ENCODE measurements around the gene TMEM106B. TPM values are rescaled to one million over a fixed set of nuclear protein-coding genes. Genes with fewer than 3 reads are reported as not detected.
"Not testable (repeated sequence)": the region's sequence is repeated elsewhere in the genome, so short reads cannot be mapped to it uniquely, and the experiment has no call there.

Gene TMEM106B
- total RNA-seq, 2 experiments from 2014 or later = 45.7 to 48.8 TPM

DNA sequence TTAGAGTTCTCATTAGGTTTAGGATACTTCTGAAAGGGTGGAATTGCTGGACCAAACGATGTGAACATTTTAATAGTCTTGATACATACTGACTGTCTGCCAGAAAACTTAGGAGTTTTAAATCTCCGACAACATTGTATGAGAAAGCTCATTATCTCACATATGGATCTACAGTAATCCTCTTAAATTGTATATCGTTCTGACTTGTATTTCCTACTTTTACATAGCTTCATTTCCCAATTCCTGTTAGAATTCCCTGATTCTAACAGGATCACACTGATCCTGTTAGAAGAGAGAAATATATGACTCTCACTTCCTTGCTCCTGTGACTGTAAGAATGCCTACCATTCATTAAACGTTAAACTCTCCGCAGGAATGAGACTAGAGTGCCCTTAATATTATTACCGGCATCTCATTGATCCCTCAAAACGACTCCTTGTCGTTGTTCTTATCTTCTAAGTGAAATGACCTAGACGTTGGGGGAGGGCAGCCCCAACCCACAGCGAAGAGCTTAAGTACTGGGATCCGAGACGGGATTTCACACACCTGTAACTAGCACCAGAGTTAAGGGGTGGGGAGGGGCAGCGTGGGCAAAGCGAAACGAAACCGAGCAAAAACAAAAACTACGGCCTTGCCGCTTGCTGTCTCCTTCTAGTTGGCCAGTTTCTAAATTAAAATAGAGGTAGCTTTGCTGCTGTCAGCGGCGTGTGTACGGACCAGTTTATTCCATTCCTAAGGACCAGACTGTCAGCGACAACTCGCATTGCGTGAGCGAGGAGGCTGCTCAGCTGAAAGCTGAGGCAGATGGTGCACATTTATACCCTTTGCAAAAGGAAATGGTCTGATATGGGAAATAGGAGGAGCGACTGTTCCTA, 678 bp upstream of the TMEM106B start:
- Mint-ChIP-seq H3K27me3 (peaks cover 11% of the 10 kb centered on the region), H3K27ac (peak overlapping the region; percentile 95), H3K9me3 (no peaks in the 10 kb centered on the region), H3K4me1 (peaks cover 30% of the 10 kb centered on the region), H3K36me3 (peaks cover 11% of the 10 kb centered on the region), H3K4me3 (peak overlapping the region; percentile 94)
- DNase-seq (no peak), ATAC-seq (ENCODE audit: low read depth) (peak; percentile 24)
- POLR2A ChIA-PET = interaction anchor here (0.6 to 2.3 kb wide), 17 partner anchors 10 to 141 kb away, joined by 3 to 21 read pairs (median 3); no protein-coding TSS in a partner anchor

DNA sequence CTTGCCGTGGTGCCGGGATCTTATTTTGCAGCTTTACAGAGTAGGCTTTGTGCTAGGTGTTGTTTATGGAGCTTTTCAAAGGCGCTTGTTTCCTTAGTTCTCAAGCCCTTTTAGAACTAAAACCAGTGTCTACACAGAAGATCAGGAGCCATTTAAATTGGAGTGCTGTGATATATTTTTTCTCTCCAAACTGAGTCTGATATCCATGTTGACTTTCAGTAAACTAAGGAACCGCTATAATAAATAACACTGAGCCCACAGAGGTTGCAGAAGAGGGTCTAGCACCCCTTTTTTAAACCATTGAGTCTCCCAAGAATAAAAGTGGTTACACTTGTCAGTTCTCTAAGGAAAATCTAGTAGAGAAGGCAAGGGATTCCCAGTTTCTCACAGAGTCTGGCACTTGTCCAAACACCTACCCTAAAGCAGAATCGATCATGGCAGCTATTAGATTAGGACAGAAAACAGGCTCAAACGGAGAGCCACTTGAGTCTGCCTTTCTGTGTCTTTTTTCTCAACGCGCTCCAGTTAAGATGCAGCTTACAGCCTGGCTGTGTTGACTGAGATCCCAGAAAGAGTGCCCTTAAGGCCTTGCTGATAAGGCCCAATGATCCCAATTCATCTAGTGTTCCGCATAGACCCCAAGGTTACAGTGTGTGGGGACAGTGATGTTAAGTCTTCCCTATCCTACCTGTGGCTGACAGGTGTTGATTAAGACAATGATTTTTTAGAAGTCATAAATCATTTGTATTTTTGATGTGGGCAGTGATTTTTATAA, 804 bp downstream of the TMEM106B start:
- ATAC-seq (ENCODE audit: low read depth) = no peak
- Mint-ChIP-seq H3K4me3 (peak overlapping the region; percentile 94), H3K36me3 (peaks cover 26% of the 10 kb centered on the region)

DNA sequence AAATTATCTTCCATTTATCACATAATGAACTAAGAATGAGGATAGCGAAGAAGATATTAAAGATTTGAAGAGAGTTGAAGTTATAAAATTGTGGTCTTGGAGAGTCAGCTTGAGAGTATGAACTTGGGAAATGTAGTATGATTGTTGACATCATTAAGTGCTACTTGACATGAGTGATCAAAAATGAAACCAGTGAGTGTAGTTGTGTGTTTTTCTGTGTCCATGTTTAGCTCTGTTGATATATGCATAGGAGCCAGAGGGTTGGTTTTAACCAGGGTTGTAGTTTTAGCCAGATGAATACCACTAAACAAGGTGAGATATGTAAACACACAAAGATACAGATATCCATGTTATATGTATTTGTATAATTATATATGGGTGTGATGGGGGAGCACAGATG, 6.2 kb downstream of the TMEM106B start:
- no peak for DNase-seq
- Mint-ChIP-seq H3K27ac (peak overlapping the region; percentile 13), H3K9me3 (peaks cover 4% of the 10 kb centered on the region), H3K4me1 (peaks cover 49% of the 10 kb centered on the region), H3K27me3 (no peaks in the 10 kb centered on the region), H3K4me3 (no peak overlapping the region), H3K36me3 (peaks cover 72% of the 10 kb centered on the region)
- POLR2A ChIA-PET = interaction anchor here (1.0 to 1.2 kb wide), 2 partner anchors 39 to 42 kb away, joined by 3 read pairs; no protein-coding TSS in a partner anchor
- no peak for ATAC-seq (ENCODE audit: low read depth)

More for the DNA sequence above, 804 bp downstream of the TMEM106B start:
- POLR2A ChIA-PET = interaction anchor here (0.6 to 2.3 kb wide), 13 partner anchors 8 to 111 kb away, joined by 3 to 21 read pairs (median 5); no protein-coding TSS in a partner anchor
- Mint-ChIP-seq H3K27me3 (peaks cover 11% of the 10 kb centered on the region), H3K4me1 (peaks cover 37% of the 10 kb centered on the region), H3K9me3 (no peaks in the 10 kb centered on the region), H3K27ac (peak overlapping the region; percentile 95)
- DNase-seq = no peak

DNA sequence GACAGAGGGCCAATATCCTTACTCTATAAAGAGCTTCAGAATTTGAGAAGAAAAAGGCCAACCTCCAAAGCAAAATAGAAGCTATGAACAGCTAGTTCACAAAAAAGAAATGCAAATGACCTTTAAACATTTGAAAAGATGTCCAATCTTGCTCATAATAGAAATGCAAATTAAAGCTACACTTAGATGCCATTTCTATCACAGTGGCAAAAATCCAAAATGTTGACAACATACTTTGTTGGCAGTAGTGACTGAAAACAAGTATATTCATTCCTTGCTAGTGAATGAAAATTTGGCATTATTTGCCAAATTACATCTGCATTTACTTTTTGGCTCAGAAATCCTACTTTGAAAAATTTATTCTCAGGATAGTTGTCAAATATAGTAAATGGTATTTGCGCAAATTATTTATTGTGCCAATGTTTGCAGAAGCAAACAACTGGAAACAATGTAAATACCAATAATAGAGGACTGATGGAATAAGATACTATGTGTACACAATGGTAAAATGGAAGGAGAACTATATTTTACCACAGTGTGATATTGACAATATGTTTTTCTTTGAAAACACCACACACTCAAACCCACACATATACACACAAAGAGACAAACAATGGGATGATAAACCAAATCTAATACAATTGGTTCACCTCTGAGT, 9.4 kb downstream of the TMEM106B start:
- Mint-ChIP-seq H3K27me3 (no peaks in the 10 kb centered on the region), H3K9me3 (peaks cover 9% of the 10 kb centered on the region), H3K27ac (peak overlapping the region; percentile 62), H3K36me3 (peaks cover 90% of the 10 kb centered on the region), H3K4me3 (no peak overlapping the region), H3K4me1 (peaks cover 46% of the 10 kb centered on the region)
- ATAC-seq (ENCODE audit: low read depth) (no peak), DNase-seq (no peak)
- POLR2A ChIA-PET = interaction anchor here (1.1 kb wide), 1 partner anchor 9 kb away, joined by 7 read pairs; the partner anchor contains the start of gene TMEM106B

DNA sequence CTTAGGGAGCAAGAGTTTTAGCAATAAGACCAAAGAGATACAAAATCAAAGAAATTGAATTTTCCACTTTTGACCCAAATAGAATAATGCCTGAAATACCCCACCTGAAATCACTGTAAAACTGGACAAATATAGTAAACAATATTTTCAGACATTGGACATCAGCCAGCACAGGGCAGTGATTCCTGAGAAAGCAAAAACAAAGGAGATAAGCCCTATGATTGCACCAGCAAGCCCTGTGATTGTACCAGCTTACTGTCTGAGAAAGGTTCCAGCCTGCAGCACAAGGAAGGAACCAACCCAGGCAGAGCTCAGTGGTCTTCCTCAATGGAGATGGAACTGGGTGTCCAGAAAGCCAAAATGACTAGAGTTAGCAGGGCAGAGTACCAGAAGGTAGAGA, 10.3 kb downstream of the TMEM106B start:
- H3K4me1 Mint-ChIP-seq = peaks cover 52% of the 10 kb centered on the region
- ATAC-seq (ENCODE audit: low read depth) (no peak), DNase-seq (no peak)
- peaks cover 90% of the 10 kb centered on the region for H3K36me3 Mint-ChIP-seq
- H3K27ac Mint-ChIP-seq = peak overlapping the region; percentile 62
- peaks cover 16% of the 10 kb centered on the region for H3K9me3 Mint-ChIP-seq
- H3K4me3 Mint-ChIP-seq = peak overlapping the region; percentile 2
- POLR2A ChIA-PET = interaction anchor here (0.8 kb wide), 1 partner anchor 11 kb away, joined by 3 read pairs; the partner anchor contains the start of gene TMEM106B
- no peaks in the 10 kb centered on the region for H3K27me3 Mint-ChIP-seq

DNA sequence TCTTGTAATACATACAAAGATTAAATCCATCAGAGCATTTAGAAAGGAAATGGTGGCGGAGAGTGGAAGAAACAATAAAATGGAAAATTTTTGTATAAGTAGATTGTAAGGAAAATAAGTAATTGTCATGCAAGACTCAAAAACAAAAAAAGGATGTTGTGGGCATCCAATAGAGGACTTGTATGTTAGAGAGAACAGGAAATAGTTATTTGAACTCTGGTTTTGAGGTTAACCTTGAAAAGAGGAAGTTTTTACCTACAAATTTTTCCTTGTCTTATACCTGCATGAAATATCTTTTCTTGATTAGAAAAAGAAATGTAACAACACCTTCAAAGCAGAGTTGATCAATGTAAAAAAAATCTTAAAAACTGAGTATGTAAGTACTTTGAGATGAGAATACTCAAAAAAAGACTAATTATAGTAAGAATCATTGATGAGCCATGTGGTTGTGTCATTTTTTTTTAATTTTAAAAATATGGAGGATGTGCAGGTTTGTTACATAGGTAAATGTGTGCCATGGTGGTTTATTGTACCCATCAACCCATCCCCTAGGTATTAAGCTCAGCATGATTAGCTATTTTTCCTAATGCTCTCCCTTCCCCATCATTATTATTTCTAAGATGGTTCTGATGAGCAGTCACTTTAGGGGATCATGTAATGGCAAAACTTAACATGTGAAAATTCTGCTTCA, 11.9 kb downstream of the TMEM106B start:
- DNase-seq = no peak

DNA sequence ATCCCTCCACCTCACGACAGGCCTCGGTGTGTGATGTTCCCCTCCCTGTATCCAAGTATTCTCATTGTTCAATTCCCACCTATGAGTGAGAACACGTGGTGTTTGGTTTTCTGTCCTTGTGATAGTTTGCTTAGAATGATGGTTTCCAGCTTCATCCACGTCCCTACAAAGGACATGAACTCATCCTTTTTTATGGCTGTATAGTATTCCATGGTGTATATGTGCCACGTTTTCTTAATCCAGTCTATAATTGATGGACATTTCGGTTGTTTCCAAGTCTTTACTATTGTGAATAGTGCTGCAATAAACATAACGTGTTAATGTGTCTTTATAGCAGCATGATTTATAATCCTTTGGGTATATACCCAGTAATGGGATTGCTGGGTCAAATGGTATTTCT, 13.9 kb downstream of the TMEM106B start:
- not testable (repeated sequence) for ATAC-seq (ENCODE audit: low read depth); H3K4me3 Mint-ChIP-seq; DNase-seq; H3K27me3 Mint-ChIP-seq
- Mint-ChIP-seq H3K9me3 (peaks cover 14% of the 10 kb centered on the region), H3K36me3 (peaks cover 72% of the 10 kb centered on the region), H3K27ac (peak overlapping the region; percentile 34), H3K4me1 (peaks cover 37% of the 10 kb centered on the region)
- POLR2A ChIA-PET = interaction anchor here (1.9 kb wide), 1 partner anchor 15 kb away, joined by 8 read pairs; the partner anchor contains the start of gene TMEM106B

More for the DNA sequence above, 11.9 kb downstream of the TMEM106B start:
- ATAC-seq (ENCODE audit: low read depth) = peak; percentile 80
- Mint-ChIP-seq H3K9me3 (peaks cover 16% of the 10 kb centered on the region), H3K4me3 (peak overlapping the region; percentile 67), H3K27ac (peak overlapping the region; percentile 86), H3K27me3 (no peaks in the 10 kb centered on the region), H3K36me3 (peaks cover 81% of the 10 kb centered on the region), H3K4me1 (peaks cover 44% of the 10 kb centered on the region)
- POLR2A ChIA-PET = interaction anchor here (0.7 to 1.9 kb wide), 5 partner anchors 11 to 181 kb away, joined by 3 to 8 read pairs (median 4); partner anchors contain the start of gene TMEM106B

DNA sequence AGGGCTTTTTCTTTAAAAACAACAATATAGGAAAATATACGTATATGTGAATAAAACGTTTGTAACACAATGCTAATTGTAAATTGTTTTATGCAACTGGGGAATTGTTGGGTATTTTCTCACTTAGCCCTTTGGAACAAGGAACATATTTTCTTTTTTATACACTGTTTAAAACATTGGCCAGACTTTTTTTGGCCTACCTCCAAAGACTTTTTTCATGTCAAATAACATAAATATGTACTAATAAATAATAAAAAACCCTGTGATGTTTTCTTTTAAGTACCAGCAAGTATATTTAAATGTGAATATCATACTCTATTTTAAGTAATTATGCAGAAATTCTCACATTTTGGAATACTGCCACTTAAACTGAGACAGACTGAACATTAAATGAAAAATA, 15.7 kb downstream of the TMEM106B start:
- ATAC-seq (ENCODE audit: low read depth) = no peak
- Mint-ChIP-seq H3K9me3 (peaks cover 12% of the 10 kb centered on the region), H3K27me3 (no peaks in the 10 kb centered on the region), H3K4me3 (no peak overlapping the region), H3K27ac (no peak overlapping the region), H3K4me1 (peaks cover 28% of the 10 kb centered on the region), H3K36me3 (peaks cover 63% of the 10 kb centered on the region)
- POLR2A ChIA-PET = no interaction called here
- DNase-seq = no peak

DNA sequence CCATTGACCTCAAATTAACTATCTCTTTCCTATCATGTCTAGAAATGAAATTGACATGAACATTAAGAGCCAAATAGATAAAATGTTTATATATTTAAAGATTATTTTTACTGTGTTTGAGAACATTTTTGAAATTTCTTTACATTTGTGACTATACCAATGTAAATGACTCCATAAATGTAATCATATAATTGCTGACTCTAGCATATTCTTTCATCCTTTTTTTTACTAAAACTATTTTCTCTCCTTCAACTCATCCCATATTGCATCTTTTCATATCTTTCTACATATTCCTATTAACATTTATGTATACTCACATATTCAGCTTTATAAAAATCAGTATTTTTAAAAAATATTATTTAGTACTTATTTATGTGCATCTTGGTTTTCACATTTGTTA, 16.9 kb downstream of the TMEM106B start:
- peaks cover 18% of the 10 kb centered on the region for H3K4me1 Mint-ChIP-seq
- DNase-seq = no peak
- POLR2A ChIA-PET = no interaction called here
- H3K27me3 Mint-ChIP-seq = no peaks in the 10 kb centered on the region
- H3K27ac Mint-ChIP-seq = no peak overlapping the region
- no peak overlapping the region for H3K4me3 Mint-ChIP-seq
- H3K9me3 Mint-ChIP-seq = peaks cover 12% of the 10 kb centered on the region
- H3K36me3 Mint-ChIP-seq = peaks cover 61% of the 10 kb centered on the region
- no peak for ATAC-seq (ENCODE audit: low read depth)

DNA sequence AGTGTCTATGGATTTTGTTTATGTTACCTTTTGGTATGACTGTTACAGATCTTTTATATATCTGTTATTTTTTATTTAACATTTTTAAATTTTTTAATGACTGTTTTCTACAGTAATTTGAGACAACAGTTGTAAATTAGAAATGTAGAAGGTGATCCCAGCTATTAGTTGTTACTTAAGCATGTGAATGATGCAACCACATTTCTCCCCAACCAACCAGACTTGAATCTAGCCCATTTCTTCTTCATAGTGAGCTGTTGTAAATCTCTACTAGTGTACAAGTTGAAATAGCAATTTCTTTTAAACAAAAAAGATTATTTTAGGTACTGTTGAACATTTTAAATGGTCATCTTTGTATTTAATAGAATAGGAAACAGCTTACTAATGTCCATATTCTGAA, 18.0 kb downstream of the TMEM106B start:
- DNase-seq = no peak
- Mint-ChIP-seq H3K4me1 (peaks cover 11% of the 10 kb centered on the region), H3K9me3 (peaks cover 12% of the 10 kb centered on the region), H3K36me3 (peaks cover 64% of the 10 kb centered on the region), H3K27me3 (no peaks in the 10 kb centered on the region), H3K4me3 (no peak overlapping the region), H3K27ac (no peak overlapping the region)
- POLR2A ChIA-PET = interaction anchor here (0.6 to 1.6 kb wide), 2 partner anchors 18 to 29 kb away, joined by 3 to 4 read pairs; partner anchors contain the start of gene TMEM106B
- no peak for ATAC-seq (ENCODE audit: low read depth)

DNA sequence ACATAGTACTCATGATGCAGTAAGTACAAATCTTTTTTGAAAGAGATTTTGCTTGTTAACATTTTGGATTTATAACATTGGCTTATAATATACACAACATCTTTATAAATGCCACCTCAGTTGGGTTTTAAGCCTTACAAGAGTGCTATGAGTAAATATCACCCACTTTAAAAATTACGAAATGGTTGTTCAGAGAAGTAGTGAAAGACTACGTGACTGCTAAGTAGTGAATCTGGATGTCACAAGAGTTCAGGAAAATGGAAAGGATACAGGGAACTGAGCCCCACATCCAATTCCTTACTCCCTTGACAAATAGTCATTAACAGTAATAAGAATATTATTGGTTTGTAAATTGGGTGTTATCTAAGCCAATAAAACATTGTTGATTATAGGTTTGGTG, 20.0 kb downstream of the TMEM106B start:
- Mint-ChIP-seq H3K9me3 (peaks cover 4% of the 10 kb centered on the region), H3K27me3 (no peaks in the 10 kb centered on the region), H3K4me1 (peaks cover 5% of the 10 kb centered on the region), H3K36me3 (peaks cover 50% of the 10 kb centered on the region), H3K4me3 (no peak overlapping the region), H3K27ac (no peak overlapping the region)
- no peak for ATAC-seq (ENCODE audit: low read depth)
- DNase-seq = no peak
- POLR2A ChIA-PET = no interaction called here

DNA sequence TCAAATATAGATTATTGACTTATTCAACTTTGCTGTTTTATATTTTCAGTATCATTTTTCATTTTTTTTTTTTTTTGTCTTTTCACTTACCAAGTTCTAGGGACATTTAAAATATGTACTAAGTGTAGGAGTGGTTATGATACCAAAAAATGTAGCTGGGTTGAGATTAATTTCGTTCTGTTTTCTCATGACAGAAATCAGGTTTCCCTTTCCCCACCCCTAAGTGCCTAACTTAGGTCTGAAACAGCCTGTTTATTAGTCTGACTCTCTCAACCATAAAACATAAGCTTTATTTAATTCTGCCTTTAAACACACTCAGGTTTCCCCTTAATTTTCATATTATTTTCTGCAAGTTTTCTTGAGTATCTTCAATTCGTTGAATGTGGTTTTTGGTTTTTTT, 22.1 kb downstream of the TMEM106B start:
- POLR2A ChIA-PET = no interaction called here
- H3K4me1 Mint-ChIP-seq = no peaks in the 10 kb centered on the region
- no peak overlapping the region for H3K4me3 Mint-ChIP-seq
- H3K9me3 Mint-ChIP-seq = peaks cover 3% of the 10 kb centered on the region
- peaks cover 51% of the 10 kb centered on the region for H3K36me3 Mint-ChIP-seq
- DNase-seq (no peak), ATAC-seq (ENCODE audit: low read depth) (no peak)
- no peak overlapping the region for H3K27ac Mint-ChIP-seq
- H3K27me3 Mint-ChIP-seq = no peaks in the 10 kb centered on the region

Data from activated naive CD8-positive, alpha-beta T cell treated with anti-CD3 and anti-CD28 coated beads, Interleukin-2, amount 10 ng/mL, durations not matched to agents 7 days and 5 days (primary cell).